Esophagus squamous epithelium (tissue), 5 donors: ENCODE measurements around the gene ATP23. TPM values are rescaled to one million over a fixed set of nuclear protein-coding genes. Genes with fewer than 3 reads are reported as not detected.

Source experiments
- DNase-seq: peaks from one replicate; lab custom pipeline; 2025; lab: John Stamatoyannopoulos, UW
- H3K27ac ChIP-seq, 4 donors: fragments of 200-600 bp; sonication (generic); one replicate each; pipeline ENCODE4 v1.5.1; 2016 to 2019; ENCODE audit warnings: mild to moderate bottlenecking in 1 of 4
- H3K27me3 ChIP-seq, 4 donors: fragments of 200-600 bp; sonication (generic); 1 replicate in 3 of 4; 2 replicates in 1 of 4; pipeline versions ENCODE4 v1.5.1 to v1.6.0; 2017 to 2021; ENCODE audit warnings: antibody characterized with exemption in 1 of 4
- H3K36me3 ChIP-seq, 3 donors: fragments of 200-600 bp; sonication (generic); one replicate each; pipeline ENCODE4 v1.5.1; 2016 to 2019
- H3K4me1 ChIP-seq, 3 donors: fragments of 200-600 bp; sonication (generic); one replicate each; pipeline ENCODE4 v1.5.1; 2017 to 2019
- H3K4me3 ChIP-seq, 4 donors: fragments of 200-600 bp; sonication (generic); 1 replicate in 3 of 4; 2 replicates in 1 of 4; pipeline ENCODE4 v1.5.1; 2016 to 2019; ENCODE audit warnings: mild to moderate bottlenecking in 2 of 4, moderate library complexity in 1 of 4
- H3K9me3 ChIP-seq, 3 donors: fragments of 200-600 bp; sonication (generic); one replicate each; pipeline ENCODE4 v1.5.1; 2016 to 2019
- POLR2A ChIP-seq, 4 donors: fragments of 450-650 bp; IDR thresholded peaks; one replicate each; pipeline ENCODE4 v1.6.1; 2017; ENCODE audit warnings: antibody characterized with exemption in 4 of 4, mild to moderate bottlenecking in 4 of 4, moderate library complexity in 3 of 4
- WGBS, 2 donors: methylation state at CpG; one replicate each; pipeline ENCODE4 v1.1.5; 2018; 5-methylcytosine and 5-hydroxymethylcytosine counted together
- intact Hi-C: fragments of 100-400 bp; cut with DNase I; formaldehyde crosslinking; loops from one replicate; pipeline ENCODE4 v1.15.0; 2022
- total RNA-seq, 4 donors: library from RNA; depleted of rRNA; stranded (reverse); fragments of >200 nt; gene quantifications; one replicate each; pipeline ENCODE4 v1.1.0, GENCODE V29; 2016
- TF ChIP-seq, protein P1 (sequence below), 6 experiments: fragments of 450-650 bp in 4 of 6; fragments of 200-600 bp in 2 of 6; sonication (generic) in 2 of 6; IDR thresholded peaks; one replicate each; pipeline ENCODE4 v1.5.1; 2016 to 2019; ENCODE audit warnings: antibody characterized with exemption in 6 of 6, mild to moderate bottlenecking in 4 of 6, moderate library complexity in 4 of 6
- donor health status: DM: yes; HTN: yes; CAD: no.

The ATP23 gene
- total RNA-seq, 4 donors from 2014 or later, result 2.0 to 17.9 (median 8.6) TPM

GRCh38 chr12:57939291-57939690 lies 2.1 kb upstream of the ATP23 start:
- no peaks in the 10 kb centered on the region for H3K36me3 ChIP-seq
- no peak for TF ChIP-seq POLR2A (IDR thresholded peaks at IDR 0.05)
- TF ChIP-seq, protein P1, sequence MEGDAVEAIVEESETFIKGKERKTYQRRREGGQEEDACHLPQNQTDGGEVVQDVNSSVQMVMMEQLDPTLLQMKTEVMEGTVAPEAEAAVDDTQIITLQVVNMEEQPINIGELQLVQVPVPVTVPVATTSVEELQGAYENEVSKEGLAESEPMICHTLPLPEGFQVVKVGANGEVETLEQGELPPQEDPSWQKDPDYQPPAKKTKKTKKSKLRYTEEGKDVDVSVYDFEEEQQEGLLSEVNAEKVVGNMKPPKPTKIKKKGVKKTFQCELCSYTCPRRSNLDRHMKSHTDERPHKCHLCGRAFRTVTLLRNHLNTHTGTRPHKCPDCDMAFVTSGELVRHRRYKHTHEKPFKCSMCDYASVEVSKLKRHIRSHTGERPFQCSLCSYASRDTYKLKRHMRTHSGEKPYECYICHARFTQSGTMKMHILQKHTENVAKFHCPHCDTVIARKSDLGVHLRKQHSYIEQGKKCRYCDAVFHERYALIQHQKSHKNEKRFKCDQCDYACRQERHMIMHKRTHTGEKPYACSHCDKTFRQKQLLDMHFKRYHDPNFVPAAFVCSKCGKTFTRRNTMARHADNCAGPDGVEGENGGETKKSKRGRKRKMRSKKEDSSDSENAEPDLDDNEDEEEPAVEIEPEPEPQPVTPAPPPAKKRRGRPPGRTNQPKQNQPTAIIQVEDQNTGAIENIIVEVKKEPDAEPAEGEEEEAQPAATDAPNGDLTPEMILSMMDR (IDR thresholded peaks at IDR 0.05), result no peak
- no peak overlapping the region for H3K4me3 ChIP-seq
- H3K4me1 ChIP-seq, result peaks cover 8 to 49% (median 10%) of the 10 kb centered on the region in 3 donors
- no peak overlapping the region for H3K27ac ChIP-seq
- intact Hi-C loops, result no loop called here
- no peak for DNase-seq
- 53 to 59% methylated on average over 3 of the region's 3 CpGs for WGBS, 2 donors
- no peaks in the 10 kb centered on the region for H3K27me3 ChIP-seq
- no peaks in the 10 kb centered on the region for H3K9me3 ChIP-seq

- H3K27me3 ChIP-seq, result no peaks in the 10 kb centered on the region
- intact Hi-C loops, result no loop called here
- H3K9me3 ChIP-seq, result no peaks in the 10 kb centered on the region
- peak overlapping the region; percentile 82 to 93 (median 92) for H3K27ac ChIP-seq
- WGBS, 2 donors, result 55 to 68% methylated on average over 2 of the region's 2 CpGs
- no peaks in the 10 kb centered on the region for H3K36me3 ChIP-seq
- no peak for DNase-seq
- no peak for TF ChIP-seq POLR2A (IDR thresholded peaks at IDR 0.05)
- TF ChIP-seq, protein P1 (IDR thresholded peaks at IDR 0.05), result no peak
- H3K4me3 ChIP-seq, result peak overlapping the region in 3 of 4 donors; percentile 60 to 74 (median 69)
- H3K4me1 ChIP-seq, result peaks cover 8 to 44% (median 10%) of the 10 kb centered on the region in 3 donors
These were observed 1.1 kb upstream of the ATP23 start for GRCh38 chr12:57940052-57940914.

DNA sequence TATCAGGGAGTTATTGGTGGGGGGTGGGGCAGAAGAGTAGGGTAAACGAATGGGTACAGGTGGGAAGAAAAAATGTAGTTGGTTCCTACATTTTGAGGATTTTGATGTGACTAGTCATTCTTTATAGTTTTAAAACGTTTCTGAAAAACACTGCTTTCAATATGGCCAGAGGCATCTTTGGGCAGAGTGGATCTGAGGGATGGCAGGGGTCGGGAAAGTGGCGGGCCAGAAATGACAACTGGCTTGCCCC lies 527 bp upstream of the ATP23 start:
- peak overlapping the region; percentile 40 to 74 (median 64) for H3K4me3 ChIP-seq
- H3K36me3 ChIP-seq, result peaks cover 0 to 3% (median 0%) of the 10 kb centered on the region in 3 donors
- H3K27ac ChIP-seq, result peak overlapping the region; percentile 82 to 93 (median 92)
- H3K4me1 ChIP-seq, result peaks cover 8 to 39% (median 10%) of the 10 kb centered on the region in 3 donors
- H3K27me3 ChIP-seq, result no peaks in the 10 kb centered on the region
- no peaks in the 10 kb centered on the region for H3K9me3 ChIP-seq
- TF ChIP-seq, protein P1 (IDR thresholded peaks at IDR 0.05), result no peak
- no peak for TF ChIP-seq POLR2A (IDR thresholded peaks at IDR 0.05)
- no peak for DNase-seq
- intact Hi-C loops, result no loop called here
- WGBS, 2 donors, result 10 to 12% methylated on average over 4 of the region's 4 CpGs

- intact Hi-C loops, result no loop called here
- DNase-seq, result no peak
- WGBS, 2 donors, result 90 to 92% methylated on average over 2 of the region's 2 CpGs
- no peak for TF ChIP-seq POLR2A (IDR thresholded peaks at IDR 0.05)
- TF ChIP-seq, protein P1 (IDR thresholded peaks at IDR 0.05), result no peak
- Histone ChIP-seq H3K4me1 (peaks cover 8 to 30% (median 10%) of the 10 kb centered on the region in 3 donors), H3K9me3 (no peaks in the 10 kb centered on the region), H3K36me3 (peaks cover 0 to 30% (median 0%) of the 10 kb centered on the region in 3 donors), H3K4me3 (no peak overlapping the region), H3K27ac (no peak overlapping the region), H3K27me3 (no peaks in the 10 kb centered on the region)
These were observed 2.2 kb downstream of the ATP23 start for GRCh38 chr12:57943438-57944080.
